Gastrocnemius medialis (tissue), 4 donors: ENCODE measurements around the gene FRMD6. TPM values are rescaled to one million over a fixed set of nuclear protein-coding genes. Genes with fewer than 3 reads are reported as not detected.
"Not testable (repeated sequence)": the region's sequence is repeated elsewhere in the genome, so short reads cannot be mapped to it uniquely, and the experiment has no call there.

ENCODE experiments used
- ATAC-seq, 2 donors: fragments of 150-250 bp; one replicate each; pipeline ENCODE4 v1.9.1; 2016
- DNase-seq, 2 donors: peaks; one replicate each; pipeline ENCODE4 v3.0.0-alpha.2; 2019
- H3K27ac ChIP-seq, 4 donors: fragments of 200-600 bp; sonication (generic); 1 replicate in 1 of 4; 2 replicates in 3 of 4; pipeline ENCODE4 v1.5.1; 2016 to 2018; ENCODE audit warnings: mild to moderate bottlenecking in 2 of 4, moderate library complexity in 1 of 4
- H3K27me3 ChIP-seq, 3 donors: fragments of 200-600 bp; sonication (generic) in 2 of 3; 1 replicate in 1 of 3; 2 replicates in 2 of 3; pipeline versions ENCODE4 v1.5.1 to v1.6.0; 2016 to 2019; ENCODE audit warnings: mild to moderate bottlenecking in 1 of 3, moderate library complexity in 1 of 3
- H3K36me3 ChIP-seq, 2 donors: fragments of 200-600 bp; sonication (generic) in 1 of 2; one replicate each; pipeline ENCODE4 v1.5.1; 2017 to 2018
- H3K4me1 ChIP-seq, 2 donors: fragments of 200-600 bp; sonication (generic) in 1 of 2; one replicate each; pipeline ENCODE4 v1.5.1; 2016 to 2017; ENCODE audit warnings: mild to moderate bottlenecking in 2 of 2
- H3K4me3 ChIP-seq, 4 donors: fragments of 200-600 bp; sonication (generic) in 3 of 4; 1 replicate in 1 of 4; 2 replicates in 3 of 4; pipeline ENCODE4 v1.5.1; 2016 to 2019; ENCODE audit warnings: mild to moderate bottlenecking in 2 of 4
- H3K9me3 ChIP-seq, 3 donors: fragments of 200-600 bp; sonication (generic) in 2 of 3; 1 replicate in 1 of 3; 2 replicates in 2 of 3; pipeline ENCODE4 v1.5.1; 2016 to 2019
- POLR2A ChIP-seq, 2 donors: fragments of 450-650 bp; IDR thresholded peaks; one replicate each; pipeline ENCODE4 v1.6.1; 2017; ENCODE audit warnings: antibody characterized with exemption in 2 of 2, mild to moderate bottlenecking in 2 of 2, moderate library complexity in 2 of 2
- in situ Hi-C, 4 donors: fragments of 200-750 bp; cut with MboI; loops; one replicate each; pipeline versions ENCODE4 v1.15.0 to v1.8.0; 2017; ENCODE audit warnings: low sequenced_read_pairs in 4 of 4
- intact Hi-C: fragments of 100-400 bp; cut with DNase I; formaldehyde crosslinking; loops from one replicate; pipeline ENCODE4 v1.15.1; 2023; ENCODE audit warnings: low total_unique reads
- total RNA-seq, 4 donors: library from RNA; depleted of rRNA; stranded (reverse); fragments of >200 nt; gene quantifications; one replicate each; pipeline versions ENCODE4 v1.1.0 to v1.2.3, GENCODE V29; 2016
- TF ChIP-seq, protein P1 (sequence below), 5 experiments: fragments of 450-650 bp in 3 of 5; fragments of 200-600 bp in 2 of 5; sonication (generic) in 2 of 5; IDR thresholded peaks in 4 of 5; conservative IDR thresholded peaks in 1 of 5; 1 replicate in 4 of 5; 2 replicates in 1 of 5; pipeline ENCODE4 v1.5.1; 2016 to 2019; ENCODE audit warnings: antibody characterized with exemption in 5 of 5, mild to moderate bottlenecking in 3 of 5, moderate library complexity in 3 of 5

FRMD6 gene
- total RNA-seq, 4 donors from 2014 or later: 6.7 to 15.9 (median 13.0) TPM

GRCh38 chr14:51759950-51760349 is 108.2 kb downstream of the FRMD6 start:
- no peaks in the 10 kb centered on the region for H3K9me3 ChIP-seq
- ATAC-seq (no peak), DNase-seq (no peak)
- no peak for TF ChIP-seq POLR2A (IDR thresholded peaks at IDR 0.05)
- TF ChIP-seq, protein P1, sequence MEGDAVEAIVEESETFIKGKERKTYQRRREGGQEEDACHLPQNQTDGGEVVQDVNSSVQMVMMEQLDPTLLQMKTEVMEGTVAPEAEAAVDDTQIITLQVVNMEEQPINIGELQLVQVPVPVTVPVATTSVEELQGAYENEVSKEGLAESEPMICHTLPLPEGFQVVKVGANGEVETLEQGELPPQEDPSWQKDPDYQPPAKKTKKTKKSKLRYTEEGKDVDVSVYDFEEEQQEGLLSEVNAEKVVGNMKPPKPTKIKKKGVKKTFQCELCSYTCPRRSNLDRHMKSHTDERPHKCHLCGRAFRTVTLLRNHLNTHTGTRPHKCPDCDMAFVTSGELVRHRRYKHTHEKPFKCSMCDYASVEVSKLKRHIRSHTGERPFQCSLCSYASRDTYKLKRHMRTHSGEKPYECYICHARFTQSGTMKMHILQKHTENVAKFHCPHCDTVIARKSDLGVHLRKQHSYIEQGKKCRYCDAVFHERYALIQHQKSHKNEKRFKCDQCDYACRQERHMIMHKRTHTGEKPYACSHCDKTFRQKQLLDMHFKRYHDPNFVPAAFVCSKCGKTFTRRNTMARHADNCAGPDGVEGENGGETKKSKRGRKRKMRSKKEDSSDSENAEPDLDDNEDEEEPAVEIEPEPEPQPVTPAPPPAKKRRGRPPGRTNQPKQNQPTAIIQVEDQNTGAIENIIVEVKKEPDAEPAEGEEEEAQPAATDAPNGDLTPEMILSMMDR (IDR thresholded peaks at IDR 0.05 in 4 of 5, conservative IDR thresholded peaks at IDR 0.05 in 1 of 5): no peak
- in situ Hi-C loops: no loop called here
- no peak overlapping the region for H3K4me3 ChIP-seq
- no peaks in the 10 kb centered on the region for H3K27me3 ChIP-seq
- no peaks in the 10 kb centered on the region for H3K36me3 ChIP-seq
- H3K27ac ChIP-seq: no peak overlapping the region
- no peaks in the 10 kb centered on the region for H3K4me1 ChIP-seq
- intact Hi-C loops: no loop called here

- in situ Hi-C loops, H3K9me3 ChIP-seq, DNase-seq, H3K4me1 ChIP-seq, H3K27me3 ChIP-seq, H3K4me3 ChIP-seq, intact Hi-C loops, H3K27ac ChIP-seq, ATAC-seq, H3K36me3 ChIP-seq: not testable (repeated sequence)
Observed at GRCh38 chr14:51765726-51766125, 114.0 kb downstream of the FRMD6 start.

- intact Hi-C loops, H3K4me1 ChIP-seq, ATAC-seq, H3K4me3 ChIP-seq, DNase-seq, H3K36me3 ChIP-seq, H3K27me3 ChIP-seq, H3K9me3 ChIP-seq, in situ Hi-C loops, H3K27ac ChIP-seq: not testable (repeated sequence)
Observed at GRCh38 chr14:51766586-51766985, 114.9 kb downstream of the FRMD6 start.

DNA sequence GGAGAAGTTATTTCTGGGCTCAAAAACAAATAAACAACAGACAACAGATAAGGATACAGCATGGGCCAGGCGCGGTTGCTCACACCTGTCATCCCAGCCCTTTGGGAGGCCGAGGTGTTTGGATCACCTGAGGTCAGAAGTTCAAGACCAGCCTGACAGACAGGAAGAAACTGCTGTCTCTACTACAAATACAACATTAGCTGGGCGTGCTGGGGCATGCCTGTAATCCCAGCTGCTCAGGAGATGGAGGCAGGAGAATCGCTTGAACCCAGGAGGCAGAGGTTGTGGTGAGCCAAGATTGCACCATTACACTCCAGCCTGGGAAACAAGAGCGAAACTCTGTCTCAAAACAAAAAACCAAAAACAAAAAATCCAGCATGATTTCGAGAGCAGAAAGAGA is 117.6 kb downstream of the FRMD6 start:
- intact Hi-C loops, H3K27me3 ChIP-seq, H3K4me3 ChIP-seq, DNase-seq, H3K9me3 ChIP-seq, ATAC-seq, H3K4me1 ChIP-seq, H3K36me3 ChIP-seq, in situ Hi-C loops, H3K27ac ChIP-seq: not testable (repeated sequence)

DNA sequence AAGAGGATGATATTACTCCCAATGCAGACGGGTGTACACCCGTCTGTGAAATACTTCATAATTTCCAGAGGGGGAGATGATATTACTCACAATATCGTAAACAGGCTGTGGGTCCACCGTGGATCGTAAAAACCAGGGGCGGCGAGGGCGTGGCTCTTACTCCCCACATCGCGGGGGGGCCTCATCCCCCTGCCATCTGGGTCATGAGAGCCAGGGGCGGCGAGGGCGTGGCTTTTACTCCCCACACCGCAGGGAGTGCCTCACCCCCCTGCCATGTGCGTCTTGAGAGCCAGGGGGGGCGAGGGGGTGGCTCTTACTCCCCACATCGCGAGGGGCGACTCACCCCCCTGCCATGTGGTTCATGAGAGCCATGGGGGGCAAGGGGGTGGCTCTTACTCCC is 122.5 kb downstream of the FRMD6 start:
- TF ChIP-seq, protein P1 (IDR thresholded peaks at IDR 0.05 in 4 of 5, conservative IDR thresholded peaks at IDR 0.05 in 1 of 5): no peak
- no peak for TF ChIP-seq POLR2A (IDR thresholded peaks at IDR 0.05)
- ATAC-seq (no peak), DNase-seq (no peak)
- H3K9me3 ChIP-seq: no peaks in the 10 kb centered on the region
- H3K27me3 ChIP-seq: no peaks in the 10 kb centered on the region
- in situ Hi-C loops: loop anchor here in 1 of 4 donors (10.0 kb wide), 2 partner anchors 119 to 489 kb away; partner anchors contain the start of gene FRMD6
- no peaks in the 10 kb centered on the region for H3K4me1 ChIP-seq
- intact Hi-C loops: no loop called here
- H3K27ac ChIP-seq: no peak overlapping the region
- no peaks in the 10 kb centered on the region for H3K36me3 ChIP-seq
- H3K4me3 ChIP-seq: no peak overlapping the region

DNA sequence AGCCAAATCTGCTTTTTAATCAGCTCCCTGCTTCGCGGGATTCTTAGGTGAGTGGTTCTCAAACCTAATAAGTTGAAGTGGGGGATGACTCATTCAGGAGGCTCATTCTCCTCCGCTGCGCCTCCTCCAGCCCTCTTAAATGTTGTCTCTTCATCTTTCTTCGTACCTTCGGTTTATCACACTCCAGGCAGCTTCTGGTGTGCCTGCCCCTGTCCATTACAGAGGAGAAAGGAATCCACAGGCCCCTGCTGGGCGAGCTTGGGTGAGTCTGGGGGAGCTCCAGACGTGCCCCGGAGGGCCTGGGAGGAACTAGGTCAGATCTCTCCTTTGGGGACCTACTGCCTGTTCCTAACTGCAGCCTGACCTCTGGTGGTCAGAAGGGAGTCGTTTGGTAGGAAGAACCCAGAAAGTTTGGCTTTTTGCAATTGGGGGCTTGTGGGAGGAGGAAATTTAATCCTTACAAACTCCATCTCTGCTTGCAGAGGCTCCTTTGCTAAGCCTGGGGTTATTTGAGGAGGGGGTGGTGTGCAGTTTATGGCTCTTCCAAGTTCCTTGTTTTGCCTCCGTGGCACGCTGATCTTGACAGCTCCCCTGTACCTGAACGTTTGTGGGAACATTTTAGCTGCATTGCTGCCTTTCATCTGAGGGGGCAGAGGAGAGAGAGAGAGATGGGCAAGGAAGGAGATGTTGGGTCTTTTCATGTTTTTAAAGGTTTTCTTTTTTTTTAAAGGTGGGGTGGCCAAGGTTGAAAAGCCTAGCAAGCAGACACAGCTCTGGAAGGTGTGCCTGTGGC is 124.6 kb downstream of the FRMD6 start:
- Histone ChIP-seq H3K4me3 (no peak overlapping the region), H3K27ac (no peak overlapping the region), H3K27me3 (no peaks in the 10 kb centered on the region), H3K36me3 (no peaks in the 10 kb centered on the region), H3K9me3 (no peaks in the 10 kb centered on the region), H3K4me1 (no peaks in the 10 kb centered on the region)
- intact Hi-C loops: no loop called here
- ATAC-seq: peak; percentile 46 to 63
- in situ Hi-C loops: loop anchor here in 2 of 4 donors (10.0 to 25.0 kb wide), 3 partner anchors 121 to 814 kb away; partner anchors contain the start of gene FRMD6 (in 1 of the 2)
- peak in 1 of 2 donors; percentile 12 for DNase-seq
- no peak for TF ChIP-seq POLR2A (IDR thresholded peaks at IDR 0.05)
- TF ChIP-seq, protein P1 (IDR thresholded peaks at IDR 0.05 in 4 of 5, conservative IDR thresholded peaks at IDR 0.05 in 1 of 5): peak in 4 of 5 experiments; percentile 46 to 51 (median 48)
